ENCODE measurements around the gene UNC119. TPM values are rescaled to one million over a fixed set of nuclear protein-coding genes. Genes with fewer than 3 reads are reported as not detected.
A peak's percentile ranks its signal among the peaks of the same experiment; 100 is the strongest.

The UNC119 gene
- total and polyA plus RNA-seq, 2 of the 13 experiments (the other 11 are each of a cell fraction or from before 2014, with no cell fraction given): 10.4 to 63.1 TPM

DNA sequence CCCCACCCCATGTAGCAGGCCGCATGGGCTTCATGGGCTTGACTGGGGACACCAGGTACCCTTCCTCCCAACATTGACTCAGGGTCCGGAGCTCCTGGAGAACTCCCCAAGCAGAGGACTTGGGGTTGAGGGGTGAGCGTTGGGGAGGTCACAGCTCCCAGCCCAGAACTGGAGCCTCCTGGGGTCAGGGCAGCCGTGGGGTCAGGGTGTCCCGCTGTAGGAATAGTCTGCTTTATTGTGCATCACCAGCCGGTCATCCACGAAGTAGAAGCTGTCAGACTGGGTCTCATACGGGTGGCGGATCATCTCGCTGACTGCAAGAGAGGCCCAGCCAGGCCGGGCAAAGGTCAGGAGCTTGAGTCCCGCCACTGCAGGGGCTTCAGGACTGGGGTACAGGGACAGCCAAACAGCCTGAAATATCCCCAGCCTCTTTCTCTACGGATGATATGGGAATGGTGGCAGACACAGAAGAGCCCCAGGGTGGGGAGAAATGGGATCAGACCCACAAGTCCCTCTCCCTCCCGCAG, 5.3 kb downstream of the UNC119 start:
- POLR2A ChIA-PET: no interaction called here
- no peak overlapping the region for H3K9ac ChIP-seq (ENCODE audit: insufficient read depth, low read depth, low read length)
- 78% methylated on average over 10 of the region's 14 CpGs for WGBS (ENCODE audit: low lambda C conversion rate)
- ATAC-seq: no peak
- no peaks in the 10 kb centered on the region for H3K36me3 ChIP-seq (replicated peaks in 1 of 2; ENCODE audit: control insufficient read depth in 1 of 2, insufficient read depth in 2 of 2, low read length in 2 of 2)
- no peak for DNase-seq (ENCODE audit: low spot score)
- H3K27ac ChIP-seq (ENCODE audit: extremely low read length, insufficient read depth, low read length): no peak overlapping the region
- H2AFZ ChIP-seq (ENCODE audit: low read length): no peak overlapping the region
- no TSS peak for BruUV-seq (replicated peaks)
- no peaks in the 10 kb centered on the region for H3K9me3 ChIP-seq (ENCODE audit: low read length)
- no peaks in the 10 kb centered on the region for H3K27me3 ChIP-seq (ENCODE audit: control insufficient read depth in 1 of 2, insufficient read depth in 2 of 2, low read length in 2 of 2)
- TF ChIP-seq ZBTB38 (CRISPR knock-in tag; IDR thresholded peaks at IDR 0.05): peak; percentile 50; the same call in 1 of the 2 replicates
- TF ChIP-seq JUNB (CRISPR knock-in tag; IDR thresholded peaks at IDR 0.05; ENCODE audit: borderline replicate concordance): no peak
- TF ChIP-seq ATF3 (CRISPR knock-in tag; IDR thresholded peaks at IDR 0.05): no peak
- no peak for TF ChIP-seq RBM22 (optimal IDR thresholded peaks at IDR 0.05; ENCODE audit: low read length)
- no peak for TF ChIP-seq ZBTB7A (CRISPR knock-in tag; IDR thresholded peaks at IDR 0.05)
- TF ChIP-seq ZNF816 (CRISPR knock-in tag; IDR thresholded peaks at IDR 0.05; ENCODE audit: borderline replicate concordance): no peak
- peak; percentile 87 for TF ChIP-seq ZBTB33 (CRISPR knock-in tag; IDR thresholded peaks at IDR 0.05)
- no peak for TF ChIP-seq SNAPC2 (CRISPR knock-in tag; IDR thresholded peaks at IDR 0.05)
- H4K20me1 ChIP-seq (ENCODE audit: insufficient read depth, low read length): no peaks in the 10 kb centered on the region
- H3K79me2 ChIP-seq (ENCODE audit: insufficient read depth, low read length): no peaks in the 10 kb centered on the region
- FAIRE-seq: no peak
- intact Hi-C loops (cut with micrococcal nuclease; ENCODE audit: unreplicated experiment) (no loop called here), in situ Hi-C loops (cut with HindIII; ENCODE audit: extremely low pct_ligation_motif_present, low pct_unique_long_range_greater_than_20kb) (no loop called here)
- H3K4me2 ChIP-seq (ENCODE audit: low read depth, low read length): no peak overlapping the region
- H3K4me3 ChIP-seq (replicated peaks in 1 of 3; ENCODE audit: insufficient read depth in 1 of 3, low read depth in 2 of 3, low read length in 3 of 3): no peak overlapping the region
- H3K4me1 ChIP-seq (ENCODE audit: insufficient read depth, low read length): peaks cover 28% of the 10 kb centered on the region
- CTCF ChIA-PET (ENCODE audit: low intra/inter-chr PET ratio, low total read pairs): interaction anchor here (1.9 kb wide), 1 partner anchor 67 kb away, joined by 5 read pairs; the partner anchor contains the start of gene RSKR
